GM21723 (cell line): ENCODE measurements around the gene COL27A1.
"Not testable (repeated sequence)": the region's sequence is repeated elsewhere in the genome, so short reads cannot be mapped to it uniquely, and the experiment has no call there.

Source experiments
- ATAC-seq: cut with Tn5 transposase; IDR thresholded peaks from one replicate; pipeline ENCODE4 v1.9.1; 2021; ENCODE audit warnings: mild to moderate bottlenecking, moderate library complexity; ENCODE audit not compliant: unreplicated experiment

The COL27A1 gene

DNA sequence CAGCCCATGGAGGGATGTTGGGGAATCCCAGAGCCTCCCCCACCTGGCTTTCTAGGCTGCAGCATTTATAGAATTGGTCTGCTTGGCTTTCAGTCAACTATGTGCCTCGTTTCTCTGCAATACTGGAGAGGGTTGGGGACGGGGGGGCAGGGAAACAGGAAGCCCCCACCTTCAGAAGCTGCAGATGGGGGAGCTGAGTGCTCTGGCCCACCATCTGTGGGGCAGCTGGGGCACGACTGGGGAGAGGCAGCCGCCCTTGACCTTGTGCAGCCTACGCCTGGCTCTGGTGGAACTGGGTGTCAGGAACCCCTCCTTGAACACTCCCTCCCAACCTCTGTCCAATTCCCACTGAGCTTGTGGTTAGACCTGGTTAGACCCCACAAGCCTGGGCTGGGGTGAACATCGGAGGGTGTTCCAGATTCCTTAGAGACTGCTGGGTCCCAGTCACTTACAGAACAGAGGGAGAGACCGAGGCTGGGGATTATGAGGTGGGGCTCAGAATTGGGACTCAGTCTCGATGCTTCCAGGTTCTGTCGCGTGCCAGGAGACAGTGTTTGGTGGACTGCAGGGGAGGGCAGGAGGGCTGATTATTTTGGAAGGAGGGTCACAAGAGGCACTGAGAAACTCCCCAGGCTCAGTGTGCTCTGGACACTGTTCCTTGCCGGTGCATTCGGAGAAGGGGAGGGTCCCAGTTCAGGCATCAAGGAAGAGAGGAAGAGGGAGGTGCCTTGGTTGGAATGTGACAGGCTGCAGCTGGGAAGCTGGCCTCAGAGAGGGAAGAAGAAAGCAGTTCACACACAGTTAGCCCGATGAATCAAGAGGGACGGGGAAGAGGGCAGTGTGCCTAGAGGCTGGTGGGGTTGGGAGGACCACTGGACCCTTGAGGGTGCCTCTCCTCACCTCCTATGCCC lies 25.6 kb downstream of the COL27A1 start:
- ATAC-seq, result no peak

DNA sequence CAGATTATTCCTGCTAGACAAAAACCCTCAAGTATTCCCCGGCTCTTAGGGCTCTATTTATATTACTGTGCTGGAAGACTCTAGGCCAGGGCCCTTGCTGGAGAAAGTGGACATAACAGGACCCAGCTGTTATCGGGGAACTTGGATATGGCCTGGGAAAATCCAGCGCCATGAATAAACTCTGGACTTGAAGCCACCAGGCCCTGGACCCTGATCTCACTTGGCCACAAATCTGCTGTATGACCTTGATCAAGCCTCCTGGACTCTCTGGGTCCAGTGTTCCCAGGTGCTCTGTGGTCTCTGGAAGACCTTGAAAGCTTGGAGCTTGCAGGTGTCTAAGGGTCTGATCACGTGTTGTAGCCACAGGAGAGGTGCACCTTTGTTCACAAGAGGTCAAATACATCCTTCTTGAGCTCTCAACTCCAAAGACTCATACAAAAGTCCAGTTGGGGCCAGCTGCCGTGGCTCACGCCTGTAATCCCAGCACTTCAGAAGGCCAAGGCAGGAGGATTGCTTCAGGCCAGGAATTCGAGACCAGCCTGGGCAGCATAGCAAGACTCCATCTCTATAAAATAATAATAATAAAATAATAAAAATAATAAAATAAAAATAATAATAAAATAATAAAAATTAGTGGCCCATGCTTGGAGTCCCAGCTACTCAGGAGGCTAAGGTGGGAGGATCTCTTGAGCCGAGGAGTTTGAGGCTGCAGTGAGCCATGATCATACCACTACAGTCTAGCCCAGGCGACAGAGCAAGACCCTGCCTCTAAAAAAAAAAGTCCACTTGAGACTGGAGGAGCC lies 26.5 kb downstream of the COL27A1 start:
- ATAC-seq, result no peak

DNA sequence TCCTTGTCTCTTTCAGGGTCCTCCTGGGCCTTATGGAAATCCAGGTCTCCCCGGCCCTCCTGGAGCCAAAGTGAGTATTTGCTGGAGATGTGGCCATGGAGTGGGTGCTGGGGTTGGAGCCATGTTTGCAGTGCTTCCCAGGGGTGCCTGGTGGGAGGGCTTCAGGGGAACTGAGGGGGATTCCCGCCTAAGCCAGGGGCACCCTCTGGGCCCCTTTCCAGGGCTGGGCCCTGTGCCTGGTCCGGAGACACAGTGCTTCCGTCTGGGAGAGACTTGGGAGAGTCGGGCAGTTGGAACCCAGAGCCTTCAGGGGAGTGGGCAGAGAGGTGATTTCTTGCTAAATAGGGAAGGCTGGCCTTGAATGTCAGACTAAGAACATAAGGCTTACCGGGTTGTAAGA lies 27.7 kb downstream of the COL27A1 start:
- no peak for ATAC-seq

DNA sequence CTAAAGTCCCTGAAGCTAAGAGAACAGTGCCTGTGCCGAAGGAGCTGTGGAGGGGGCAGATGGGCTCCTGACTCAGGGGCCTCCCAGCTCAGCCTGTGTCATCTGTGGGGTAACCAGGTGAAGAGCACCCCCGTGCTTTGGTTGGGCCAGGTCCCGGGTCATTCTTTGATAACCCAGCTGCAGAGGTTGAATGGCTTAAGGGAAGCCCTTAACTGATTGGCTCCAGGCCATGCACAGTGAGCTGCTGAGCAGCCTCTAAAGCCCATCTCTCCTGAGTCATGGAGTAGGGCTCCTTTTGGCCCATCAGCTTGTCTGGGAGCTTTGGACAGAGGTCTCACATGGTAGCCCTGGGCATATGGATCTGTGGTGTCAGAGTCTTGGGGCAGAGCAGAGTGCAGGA lies 28.7 kb downstream of the COL27A1 start:
- no peak for ATAC-seq

DNA sequence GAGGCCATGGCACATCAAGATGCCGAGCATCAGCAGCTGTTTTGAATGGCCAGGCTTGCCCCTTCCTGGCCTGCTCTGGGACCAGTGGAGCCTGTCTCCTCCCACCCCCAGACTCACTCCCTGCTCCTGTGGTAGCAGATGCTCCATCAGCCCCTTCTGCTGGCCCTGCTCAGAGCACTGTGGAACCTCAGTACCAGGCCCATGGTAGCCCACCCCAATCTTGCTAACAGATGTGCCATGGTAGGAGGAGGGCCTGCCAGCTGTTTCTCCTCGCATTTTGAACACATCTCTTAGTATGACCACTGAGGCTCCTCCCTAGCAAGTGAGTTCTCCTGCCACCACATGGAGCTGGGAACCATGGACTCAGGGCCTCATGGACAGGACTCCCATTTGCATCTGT lies 29.5 kb downstream of the COL27A1 start:
- ATAC-seq, result no peak

DNA sequence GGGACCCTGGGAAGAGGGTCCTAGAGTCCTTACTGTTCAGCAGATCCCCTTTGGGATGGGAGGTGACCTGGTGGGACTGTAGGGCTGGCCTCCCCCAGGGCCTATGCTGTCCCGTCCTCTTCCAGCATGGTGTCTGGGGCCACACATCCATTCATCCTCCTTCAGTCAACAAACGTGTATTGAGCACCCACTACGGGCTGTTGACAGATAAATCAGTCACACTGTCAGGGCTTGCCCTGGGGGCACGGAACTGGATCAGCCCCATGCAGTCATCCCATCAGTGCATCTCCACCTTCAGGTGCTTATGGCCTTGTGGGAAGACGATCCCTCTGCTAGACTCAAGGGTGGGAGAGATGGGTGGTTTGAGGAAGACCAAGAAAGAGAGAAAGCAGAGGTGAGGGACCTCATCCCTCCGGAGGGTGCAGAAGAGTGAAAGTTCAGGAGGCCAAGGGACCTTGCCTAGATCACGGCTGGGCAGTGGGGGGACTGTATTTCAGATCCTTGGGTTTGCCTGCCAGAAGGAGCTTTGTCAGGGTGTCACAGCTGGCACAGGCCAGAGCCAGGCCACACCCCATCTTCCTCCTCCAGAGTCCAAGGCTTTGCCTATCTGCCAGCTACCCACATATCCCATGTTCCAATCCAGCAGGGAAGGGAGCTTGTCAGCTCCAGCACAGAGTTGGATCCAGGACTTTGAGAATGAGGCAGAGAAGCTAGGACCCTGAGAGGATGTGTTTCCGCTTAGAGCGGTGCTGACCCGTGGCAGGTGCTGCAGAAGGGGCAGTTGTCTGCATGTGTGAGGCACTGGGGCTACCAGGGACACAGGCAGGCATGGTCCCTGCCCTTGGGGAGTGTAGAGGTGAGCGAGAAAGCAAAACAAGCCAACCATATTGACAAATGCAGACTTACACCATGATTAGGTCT lies 30.5 kb downstream of the COL27A1 start:
- no peak for ATAC-seq

DNA sequence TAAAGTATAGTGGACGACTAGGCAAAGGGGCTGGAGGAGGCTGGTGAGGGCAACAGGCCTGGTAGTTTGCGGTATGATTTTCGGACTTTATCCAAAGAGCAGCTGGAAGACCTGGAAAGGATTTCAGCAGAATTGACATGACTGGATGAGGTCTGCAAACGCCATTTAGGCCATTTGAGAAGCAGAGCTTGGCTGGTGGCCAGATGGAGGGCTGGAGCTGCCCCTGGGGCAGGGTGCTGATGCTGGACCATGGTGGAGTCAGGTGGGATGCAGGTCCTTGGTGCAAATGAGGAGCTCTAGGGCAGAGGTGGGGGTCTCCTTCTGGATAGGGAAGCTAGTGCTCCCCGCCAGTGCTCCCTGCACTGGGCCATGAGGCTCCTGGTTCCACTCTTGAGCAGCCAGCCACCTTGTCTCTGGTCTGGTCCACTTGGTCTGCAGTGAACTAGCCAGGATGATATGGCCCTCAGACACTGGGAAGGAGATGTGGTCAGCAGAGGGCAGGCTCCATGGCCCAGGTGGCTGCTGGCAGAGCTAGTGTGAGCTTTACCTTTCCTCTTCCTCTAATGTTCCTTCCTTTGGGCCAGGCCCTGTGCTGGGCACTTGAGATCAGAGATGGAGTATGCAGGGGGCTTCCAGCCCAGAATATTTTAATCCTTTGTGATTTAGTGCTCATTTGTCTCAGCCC lies 31.4 kb downstream of the COL27A1 start:
- no peak for ATAC-seq

DNA sequence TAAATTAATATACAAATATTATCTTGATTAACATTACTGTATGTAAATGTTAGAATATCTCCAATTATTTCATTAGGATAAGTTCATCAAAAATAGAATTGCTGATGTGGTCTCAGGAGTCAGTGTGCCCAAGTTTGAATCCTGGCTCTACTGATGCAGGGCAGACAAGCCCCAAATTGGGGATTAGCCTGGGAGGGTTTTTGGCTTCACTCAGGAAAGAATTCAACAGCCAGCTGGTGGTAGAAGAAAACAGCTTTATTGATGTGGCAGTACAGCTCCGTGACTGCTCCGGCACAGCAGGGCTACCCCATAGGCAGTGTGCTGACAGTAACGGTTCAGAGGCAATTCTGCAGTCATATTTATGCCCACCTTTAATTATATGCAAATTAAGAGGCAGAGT lies 32.5 kb downstream of the COL27A1 start:
- ATAC-seq, result no peak

DNA sequence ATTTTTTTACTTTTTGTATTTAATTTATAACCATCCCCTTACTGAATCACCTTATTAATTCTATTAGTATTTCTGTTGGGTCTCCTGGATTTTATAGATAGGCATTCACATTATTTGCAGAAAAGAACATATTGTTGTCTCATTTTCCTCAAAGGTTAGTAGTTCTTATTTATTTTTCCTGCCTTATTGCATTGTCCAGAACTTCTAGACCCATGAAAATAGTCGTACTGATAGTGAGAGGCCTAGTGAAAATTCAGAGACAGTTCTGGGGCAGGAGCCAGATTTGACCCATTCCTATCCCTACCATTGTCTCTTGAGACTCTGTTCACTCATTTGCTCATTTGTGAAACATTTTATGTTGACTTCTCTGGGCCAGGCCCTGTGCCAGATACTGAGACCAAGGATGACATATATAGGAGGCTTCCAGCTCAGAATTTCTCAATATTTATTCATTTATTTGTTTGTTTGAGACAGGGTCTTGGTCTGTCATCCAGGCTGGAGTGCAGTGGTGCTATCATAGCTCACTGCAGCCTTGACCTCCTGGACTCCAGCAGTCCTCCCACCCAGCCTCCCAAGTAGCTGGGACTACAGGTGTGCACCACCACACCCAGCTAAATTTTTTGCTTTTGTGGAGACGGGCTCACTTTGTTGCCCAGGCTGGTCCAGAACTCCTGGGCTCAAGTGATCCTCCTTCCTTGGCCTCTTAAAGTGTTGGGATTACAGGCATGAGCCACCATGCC lies 34.7 kb downstream of the COL27A1 start:
- no peak for ATAC-seq

DNA sequence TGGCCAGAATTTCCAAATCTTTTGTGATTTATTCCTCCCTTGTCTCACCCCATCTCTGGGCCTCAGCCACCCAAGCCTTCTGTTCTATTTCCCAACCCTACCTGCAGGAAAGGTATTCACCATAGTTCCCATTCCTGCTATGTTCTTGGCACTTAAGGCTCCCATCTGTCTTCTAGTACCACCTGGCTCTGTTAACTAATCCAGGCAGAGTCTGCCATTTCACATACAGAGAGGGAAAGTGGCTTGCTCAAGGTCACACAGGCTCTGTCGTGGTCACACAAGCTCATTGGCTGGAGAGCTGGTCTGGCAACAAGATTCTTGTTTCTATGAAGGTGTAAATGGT lies 35.2 kb downstream of the COL27A1 start:
- no peak for ATAC-seq

DNA sequence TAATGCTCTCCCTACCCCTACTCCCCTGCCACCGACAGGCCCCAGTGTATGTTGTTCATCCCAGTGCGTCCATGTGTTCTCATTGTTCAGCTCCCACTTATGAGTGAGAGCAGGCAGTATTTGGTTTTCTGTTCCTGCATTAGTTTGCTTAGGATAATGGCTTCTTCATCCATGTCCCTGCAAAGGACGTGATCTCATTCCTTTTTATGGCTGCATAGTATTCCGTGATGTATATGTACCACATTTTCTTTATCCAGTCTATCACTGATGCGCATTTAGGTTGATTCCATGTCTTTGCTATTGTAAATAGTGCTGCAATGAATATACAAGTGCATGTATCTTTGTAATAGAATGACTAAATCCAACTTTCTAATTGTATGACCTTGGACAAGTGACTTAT lies 36.1 kb downstream of the COL27A1 start:
- not testable (repeated sequence) for ATAC-seq

DNA sequence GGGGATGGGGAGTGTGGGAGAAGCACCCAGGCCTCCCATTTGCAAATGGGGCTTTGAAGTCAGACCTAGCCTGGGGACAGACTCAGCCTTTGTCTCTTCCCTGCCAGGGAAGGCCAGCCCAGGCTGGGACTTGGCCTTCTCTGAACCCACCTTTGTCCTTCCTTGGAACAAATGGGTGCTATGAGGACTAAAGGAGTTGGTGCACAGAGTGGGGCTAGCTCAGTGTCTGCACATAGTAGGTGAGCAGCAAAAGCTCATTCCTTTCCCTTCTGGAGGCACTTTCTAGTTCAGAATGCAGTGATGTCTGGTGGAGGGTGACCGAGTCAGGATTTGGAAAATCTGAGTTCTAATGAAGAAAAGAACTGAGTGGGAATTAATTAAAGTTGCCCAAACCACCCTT lies 37.2 kb downstream of the COL27A1 start:
- ATAC-seq, result no peak

DNA sequence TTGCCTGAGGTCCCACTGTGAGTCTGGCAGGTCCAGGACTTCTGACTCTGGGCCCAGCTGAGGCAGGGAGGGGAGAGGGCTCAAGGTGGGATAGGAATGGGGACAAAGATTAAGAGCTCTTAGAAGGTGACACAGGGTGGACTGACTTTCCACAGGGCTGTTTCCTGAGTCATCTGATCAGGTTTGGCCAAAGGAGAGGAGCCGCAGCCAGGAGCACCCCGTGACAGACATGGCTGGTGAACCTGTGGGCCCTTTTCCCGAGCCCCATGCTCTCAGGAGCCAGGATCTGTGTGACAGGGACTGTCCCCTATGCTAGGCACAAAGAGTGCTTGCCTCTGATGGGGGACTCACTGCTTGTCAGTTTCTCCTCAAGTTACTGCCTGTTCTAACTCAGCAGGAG lies 37.8 kb downstream of the COL27A1 start:
- no peak for ATAC-seq

DNA sequence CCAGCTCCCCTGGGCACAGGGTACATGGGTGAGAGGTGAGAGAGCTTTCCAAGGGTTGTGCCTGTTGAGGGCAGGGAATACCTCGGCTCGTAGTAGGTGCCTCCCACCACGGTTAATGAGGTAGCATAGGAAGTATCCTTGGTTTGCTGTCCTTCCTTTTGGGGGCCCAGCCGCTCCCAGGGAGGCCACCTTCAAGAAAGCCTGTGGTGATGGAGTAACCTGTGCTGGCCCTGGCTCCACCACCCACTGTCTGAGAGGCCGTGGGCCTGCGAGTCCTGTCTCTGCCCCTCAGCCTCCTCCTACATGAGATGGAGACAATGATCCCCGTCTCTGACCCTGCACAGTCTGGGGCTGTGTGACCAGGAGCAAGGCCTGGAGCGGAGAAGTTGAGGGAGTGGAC lies 40.8 kb downstream of the COL27A1 start:
- ATAC-seq, result no peak

DNA sequence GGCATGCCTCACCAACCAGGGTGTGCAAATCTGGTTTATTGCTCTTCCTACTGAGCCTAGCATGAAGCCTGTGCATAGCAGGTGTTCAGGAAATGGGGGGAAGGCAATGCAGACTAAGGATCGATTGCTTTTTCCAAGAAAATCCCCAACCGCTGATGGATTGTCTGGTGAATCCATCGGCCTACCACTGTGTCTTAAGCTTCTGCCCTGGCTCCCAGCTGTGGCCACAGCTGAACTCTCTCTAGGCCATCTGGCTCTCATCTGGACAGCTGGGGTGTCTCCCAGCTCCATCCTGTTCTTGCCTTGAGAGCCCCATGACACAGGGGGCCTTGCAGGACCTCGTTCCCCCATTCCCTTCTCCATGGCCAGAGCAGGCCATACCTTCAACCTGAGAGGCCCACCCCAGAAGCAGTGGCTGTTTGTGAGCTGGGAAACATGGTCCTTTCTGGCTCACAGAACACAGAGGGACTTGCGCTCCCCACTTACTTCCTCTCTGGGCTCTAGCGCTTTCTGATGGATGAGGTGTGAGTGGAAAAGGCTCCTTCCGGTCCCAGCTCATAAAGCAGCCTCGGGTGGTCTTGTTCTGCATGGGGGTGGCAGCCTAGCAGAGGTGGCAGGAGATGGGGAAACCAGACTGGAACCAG lies 41.8 kb downstream of the COL27A1 start:
- no peak for ATAC-seq

DNA sequence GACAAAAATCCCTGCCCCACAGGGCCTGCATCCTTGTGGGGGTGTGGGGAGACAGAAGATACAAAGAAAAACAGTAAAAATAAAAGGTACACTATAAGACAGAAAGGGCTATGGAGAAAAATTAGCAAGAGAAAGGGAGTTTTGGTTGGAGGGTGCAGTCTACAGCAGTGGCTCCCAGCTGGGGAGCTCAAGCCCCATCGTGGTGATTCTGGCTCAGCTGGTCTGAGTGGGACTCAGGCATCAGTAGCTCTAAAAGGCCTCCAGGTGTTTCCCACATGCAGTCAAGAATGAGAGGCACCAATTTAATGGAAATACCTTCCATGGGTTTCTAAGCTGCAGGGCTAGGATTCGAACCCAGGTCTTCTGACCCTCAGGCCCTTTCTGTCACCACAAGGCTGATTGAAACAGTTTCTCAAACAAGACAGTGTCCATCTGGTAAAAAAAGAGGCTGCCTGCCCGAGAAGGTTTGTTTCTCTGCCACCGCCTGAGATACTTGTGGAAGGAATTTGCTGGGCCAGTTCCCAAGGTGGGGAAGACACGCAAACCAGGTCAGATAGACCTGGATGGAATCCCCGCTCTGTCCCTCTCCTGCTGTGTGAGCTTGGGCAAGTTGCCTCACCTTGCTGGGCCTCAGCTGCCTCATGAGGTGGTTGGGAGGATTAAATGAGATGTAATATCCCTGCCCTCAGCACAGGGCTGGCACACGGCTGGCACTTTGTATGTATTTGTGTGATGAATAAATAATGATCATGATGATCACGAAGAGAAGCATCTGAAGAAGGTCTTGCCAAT lies 43.1 kb downstream of the COL27A1 start:
- ATAC-seq, result no peak

DNA sequence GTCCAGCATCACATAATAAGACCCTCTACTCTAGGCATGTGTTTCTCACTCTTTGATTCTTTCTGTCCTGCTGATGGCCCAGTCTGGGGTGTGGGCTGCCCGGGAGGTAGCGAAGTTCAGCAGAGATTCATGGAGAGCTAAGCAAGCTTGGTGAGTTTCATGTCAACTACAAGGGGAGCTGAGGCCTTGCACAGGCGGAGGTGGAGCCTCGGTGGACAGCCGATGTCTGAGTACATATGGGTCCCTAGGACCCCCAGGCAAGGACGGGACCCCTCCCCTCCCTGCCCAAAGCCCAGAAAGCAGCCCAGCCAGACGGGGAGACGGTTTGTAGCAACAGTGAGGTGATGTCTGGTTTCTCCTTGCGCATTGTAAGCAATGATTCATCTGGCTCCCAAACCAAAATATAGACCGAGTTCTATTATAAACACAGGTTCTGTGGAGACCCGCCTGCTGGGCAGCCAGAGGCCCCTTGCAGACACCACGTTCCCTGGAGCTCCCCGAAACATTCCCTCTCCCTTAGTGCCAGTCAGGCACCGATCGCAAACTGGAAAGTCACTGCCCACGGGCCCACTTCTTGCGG lies 45.5 kb downstream of the COL27A1 start:
- no peak for ATAC-seq

DNA sequence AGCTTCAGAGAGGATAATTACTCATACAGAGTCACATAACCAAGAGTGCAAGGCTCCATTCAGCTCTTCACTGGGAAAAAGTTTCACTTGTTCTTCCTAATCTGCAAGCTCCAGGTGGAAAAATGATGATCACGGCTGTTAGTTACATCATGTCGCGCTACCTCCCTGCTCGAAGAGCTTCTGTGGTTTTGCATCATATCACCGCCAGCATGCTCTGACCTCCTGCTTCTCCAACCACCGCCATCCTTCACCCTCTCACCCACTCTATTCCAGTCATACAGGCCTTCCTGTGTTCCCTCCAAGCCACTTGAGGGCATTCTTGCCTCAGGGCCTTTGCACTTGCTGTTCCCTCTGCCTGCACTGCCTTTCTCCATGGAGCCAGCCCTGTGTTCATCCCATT lies 47.1 kb downstream of the COL27A1 start:
- no peak for ATAC-seq
